Measurements from ENCODE around the gene DPYSL3.

DPYSL3 gene

DNA sequence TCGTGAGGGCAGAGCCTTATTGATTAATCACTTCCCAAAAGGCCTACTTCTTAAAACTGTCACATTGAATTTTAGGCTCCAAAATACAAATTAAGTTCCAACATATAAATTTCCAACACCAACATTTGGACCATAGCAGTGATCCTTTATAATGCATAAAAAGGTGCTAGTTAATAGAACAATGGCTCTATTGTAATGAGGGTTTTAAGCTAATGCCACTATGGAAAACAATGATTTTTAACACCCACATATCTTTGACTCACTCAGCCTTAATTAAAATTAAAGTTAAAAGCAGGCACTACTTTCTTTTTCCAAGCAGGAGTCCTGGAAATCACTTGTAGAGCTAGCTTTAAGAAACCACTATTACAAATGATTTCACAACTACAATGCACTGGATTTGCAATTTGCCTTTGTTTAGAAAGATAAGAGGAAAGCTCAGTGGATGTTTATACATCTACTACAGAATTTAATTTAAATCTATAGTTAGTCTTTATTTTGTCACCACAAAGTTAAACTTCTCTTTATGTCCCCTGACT, 41.8 kb downstream of the DPYSL3 start:
- DNase-seq, result no peak

DNA sequence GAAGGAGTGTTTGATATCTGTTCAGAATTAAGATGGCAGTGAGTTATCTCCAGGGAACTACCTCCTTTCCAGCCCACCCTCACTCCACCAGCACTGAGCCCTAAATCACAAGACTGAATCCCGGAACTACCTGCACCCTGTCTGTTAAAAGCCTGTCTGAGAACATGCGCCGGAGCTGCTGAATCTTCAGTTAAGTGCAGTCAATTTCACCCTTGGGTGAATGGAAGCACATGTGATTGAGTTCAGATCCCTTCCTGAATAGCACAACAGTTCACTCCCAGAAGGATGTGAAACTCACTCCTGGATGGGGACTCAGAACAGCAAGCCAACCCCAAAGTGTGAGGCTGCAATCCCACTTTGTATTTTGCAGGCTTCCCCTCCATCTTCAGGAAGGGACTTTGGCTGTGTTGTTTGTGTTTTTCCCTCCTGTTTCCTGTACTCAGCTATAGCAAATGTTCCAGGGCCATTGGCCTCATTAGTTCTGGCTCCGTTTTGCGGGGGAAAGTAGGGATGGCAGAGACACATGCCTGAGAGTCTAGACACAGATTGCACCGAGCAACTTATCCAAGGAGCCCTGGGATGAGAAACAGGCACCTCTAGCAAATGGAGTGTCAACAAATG, 43.4 kb downstream of the DPYSL3 start:
- DNase-seq, result no peak

DNA sequence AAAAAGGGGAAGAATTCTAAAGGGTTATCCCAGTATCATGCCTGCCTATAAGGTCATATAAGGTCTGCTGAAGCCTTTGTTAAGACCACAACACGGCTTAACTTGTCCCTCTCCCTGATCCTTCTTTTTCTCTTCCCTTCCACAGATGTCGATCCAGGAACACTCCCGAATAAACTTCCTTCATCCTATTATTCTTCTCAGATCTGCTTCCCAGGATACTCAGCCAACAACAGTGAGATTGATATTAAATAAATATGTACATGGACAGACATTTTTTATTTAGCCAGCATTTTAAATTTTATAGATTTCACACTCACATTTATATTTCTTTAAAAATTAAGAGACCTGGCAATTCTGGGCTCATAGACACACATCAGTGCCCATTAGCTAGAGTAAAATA, 44.1 kb downstream of the DPYSL3 start:
- no peak for DNase-seq

DNA sequence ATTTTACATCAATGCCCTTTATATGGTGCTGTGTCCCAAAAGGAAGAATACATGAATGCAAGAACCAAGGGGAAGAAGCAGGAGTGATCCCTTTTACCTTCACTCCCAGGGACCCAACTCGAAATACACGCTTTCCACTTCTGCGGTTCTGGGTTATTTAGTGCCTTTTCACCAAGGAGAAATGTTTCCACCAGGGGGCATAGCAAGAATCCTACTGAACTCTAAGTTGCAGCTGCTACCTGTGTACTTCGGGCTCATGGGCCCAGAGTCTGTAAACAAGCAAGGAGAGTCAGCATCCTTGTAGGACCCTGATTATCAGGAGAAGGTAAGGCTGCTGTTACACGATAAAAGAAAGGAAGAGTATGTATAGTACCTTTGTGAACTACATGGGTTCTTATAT, 45.7 kb downstream of the DPYSL3 start:
- DNase-seq, result no peak

DNA sequence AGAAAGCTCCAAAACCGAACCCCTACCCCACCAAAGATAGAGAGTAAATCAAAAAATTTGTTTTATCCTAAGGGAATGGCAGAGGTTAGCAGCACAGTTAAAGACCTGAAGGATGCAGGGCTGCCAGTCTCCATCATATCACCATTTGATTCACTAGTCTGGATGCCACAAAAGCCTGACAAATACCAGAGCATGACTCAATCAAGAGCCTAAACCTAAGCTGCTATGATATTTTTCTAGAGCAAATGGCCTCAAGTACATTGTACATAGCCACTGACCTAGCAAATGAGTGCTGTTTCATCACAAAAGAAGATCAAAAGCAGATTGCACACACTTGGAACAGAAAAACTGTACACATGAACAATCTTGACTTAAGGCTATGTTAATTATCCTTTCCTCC, 48.0 kb downstream of the DPYSL3 start:
- no peak for DNase-seq

DNA sequence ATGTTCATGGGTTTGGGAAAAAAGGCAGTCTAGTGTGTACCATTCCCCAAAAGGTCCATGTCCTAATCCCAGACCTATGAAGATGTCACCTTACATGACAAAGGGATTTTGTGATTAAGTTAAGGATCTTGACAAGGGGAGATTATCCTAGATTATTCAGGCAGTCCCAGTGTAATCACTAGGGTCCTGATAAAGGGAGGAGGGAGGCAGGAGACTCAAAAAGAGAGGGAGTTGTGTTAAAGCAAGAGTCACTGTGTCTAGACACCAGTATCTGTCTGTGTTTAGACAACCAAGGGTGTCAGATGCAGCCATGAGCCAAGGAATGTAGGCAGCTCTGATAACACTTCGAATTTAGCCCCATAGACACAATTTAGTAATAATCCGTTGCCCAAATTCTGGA, 49.5 kb downstream of the DPYSL3 start:
- DNase-seq, result no peak

DNA sequence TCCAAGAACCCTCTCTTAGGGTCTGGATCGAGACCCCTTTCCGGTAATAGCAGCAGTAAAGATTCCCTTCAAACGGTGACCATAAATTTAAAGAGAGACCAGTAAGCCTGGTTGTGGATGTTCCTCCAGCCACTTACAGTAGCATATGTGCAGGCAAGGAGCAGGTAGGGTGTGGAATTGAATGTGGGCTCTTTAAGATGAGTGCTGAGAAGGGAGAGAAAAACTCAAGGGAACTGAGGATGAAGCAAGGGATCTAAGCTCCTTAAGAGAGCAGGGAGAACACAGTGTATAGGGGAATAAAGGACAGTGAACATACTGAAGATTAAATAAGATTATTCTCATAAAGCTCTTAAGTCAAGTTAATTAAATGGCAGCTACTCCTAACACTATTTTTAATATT, 51.3 kb downstream of the DPYSL3 start:
- DNase-seq, result no peak

DNA sequence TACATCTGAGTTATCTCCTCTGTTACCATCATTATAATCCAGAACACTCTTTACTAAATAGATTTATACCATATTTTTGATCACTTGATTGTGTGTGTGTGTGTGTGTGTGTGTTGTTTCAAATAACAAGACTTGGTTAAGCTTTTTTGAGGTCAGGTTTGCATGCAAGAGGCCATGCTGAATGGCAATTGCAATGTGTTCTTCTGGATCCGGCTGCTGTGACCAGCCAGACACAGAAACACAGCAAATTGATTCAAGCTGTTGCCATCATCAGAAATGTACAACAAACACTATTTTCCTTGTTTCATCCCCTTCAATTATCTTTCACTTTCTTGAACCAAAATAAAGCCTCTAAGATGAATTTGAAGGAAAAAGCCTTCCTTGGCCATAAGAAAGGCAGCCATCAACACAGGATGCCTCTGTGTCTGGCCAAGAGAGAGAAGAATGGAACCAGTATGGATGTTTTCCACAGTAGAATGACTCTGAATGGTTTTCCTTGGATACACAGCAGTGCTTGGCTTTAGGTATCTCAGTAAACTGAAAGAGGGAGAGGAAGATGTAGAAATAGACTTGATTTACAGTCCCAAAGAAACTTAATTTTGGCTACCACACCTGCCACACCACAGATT, 53.9 kb downstream of the DPYSL3 start:
- no peak for DNase-seq

DNA sequence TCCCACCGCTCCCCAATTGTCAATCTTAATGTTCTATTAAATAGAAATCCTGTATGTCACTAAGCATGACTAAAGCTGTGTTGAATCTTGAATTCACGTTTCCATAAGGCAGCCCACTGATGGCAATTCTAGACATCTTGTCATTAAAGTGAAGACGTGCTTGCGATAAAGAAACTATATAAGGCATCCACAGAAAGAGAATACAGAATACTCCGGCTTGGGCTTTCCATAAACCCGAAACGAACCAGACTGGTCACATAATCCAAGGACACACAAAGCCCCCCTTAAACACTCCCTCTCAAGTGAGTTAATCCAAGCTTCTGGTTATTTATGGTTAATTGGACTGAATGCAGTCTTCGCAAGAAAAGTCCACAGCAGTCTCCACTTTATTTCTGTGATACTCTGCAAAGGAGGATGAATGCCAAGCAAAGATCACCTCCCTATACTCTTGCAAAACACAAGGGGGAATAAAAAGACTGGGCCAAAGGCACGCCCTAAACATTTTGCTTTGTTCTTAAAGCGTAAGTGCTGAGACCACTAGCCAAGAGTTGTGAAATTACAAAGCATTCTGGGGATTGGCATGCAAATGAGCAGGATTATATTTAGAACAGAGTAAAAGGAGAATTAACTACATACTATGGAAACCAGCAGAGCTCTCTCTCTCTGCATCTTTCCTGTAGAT, 54.7 kb downstream of the DPYSL3 start:
- no peak for DNase-seq

DNA sequence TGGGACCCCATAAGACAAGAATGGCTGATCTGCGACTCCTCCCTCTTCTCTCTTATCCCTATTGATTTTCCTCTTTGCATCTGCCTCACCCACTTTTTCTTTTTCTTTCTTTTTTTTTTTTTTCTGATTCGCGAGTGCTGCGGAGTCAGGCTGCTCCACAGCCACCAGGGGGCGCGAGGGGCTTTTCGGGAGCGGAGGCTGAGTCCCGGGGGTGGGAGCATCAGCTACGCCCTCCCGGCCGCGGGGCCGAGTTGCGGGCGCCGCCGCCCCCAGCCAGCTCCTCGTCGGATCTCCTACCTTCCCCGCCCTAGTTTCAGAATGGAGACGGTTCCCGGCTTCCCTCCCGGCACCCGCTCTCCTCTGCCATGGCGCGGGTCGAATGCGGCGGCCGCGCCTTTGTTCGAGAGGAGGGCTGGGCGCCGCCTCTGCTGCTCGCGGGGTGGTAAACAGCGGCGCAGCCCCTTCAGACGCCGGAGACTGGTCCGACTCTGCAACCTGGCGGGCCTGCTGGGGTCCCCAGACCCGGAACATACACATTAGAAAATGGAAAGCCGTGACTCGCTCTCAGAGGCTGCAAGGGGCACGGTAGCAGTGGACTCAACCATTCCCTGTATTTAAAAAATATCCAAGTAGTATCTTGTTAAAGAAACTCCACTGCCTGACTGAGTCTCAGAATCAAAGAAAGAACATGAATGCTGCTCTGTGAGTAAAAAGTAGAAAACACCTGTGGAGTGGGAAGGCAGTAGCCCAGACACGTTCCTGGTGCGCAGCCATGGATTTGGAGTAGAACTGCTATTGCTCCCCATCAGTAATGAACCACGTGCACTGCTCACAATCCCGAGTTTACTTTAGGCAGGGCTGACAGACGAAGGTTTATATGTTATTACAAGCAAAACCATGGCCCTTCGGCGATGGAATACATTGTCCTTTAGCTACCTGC, 55.7 kb downstream of the DPYSL3 start:
- DNase-seq, result peak; percentile 25

DNA sequence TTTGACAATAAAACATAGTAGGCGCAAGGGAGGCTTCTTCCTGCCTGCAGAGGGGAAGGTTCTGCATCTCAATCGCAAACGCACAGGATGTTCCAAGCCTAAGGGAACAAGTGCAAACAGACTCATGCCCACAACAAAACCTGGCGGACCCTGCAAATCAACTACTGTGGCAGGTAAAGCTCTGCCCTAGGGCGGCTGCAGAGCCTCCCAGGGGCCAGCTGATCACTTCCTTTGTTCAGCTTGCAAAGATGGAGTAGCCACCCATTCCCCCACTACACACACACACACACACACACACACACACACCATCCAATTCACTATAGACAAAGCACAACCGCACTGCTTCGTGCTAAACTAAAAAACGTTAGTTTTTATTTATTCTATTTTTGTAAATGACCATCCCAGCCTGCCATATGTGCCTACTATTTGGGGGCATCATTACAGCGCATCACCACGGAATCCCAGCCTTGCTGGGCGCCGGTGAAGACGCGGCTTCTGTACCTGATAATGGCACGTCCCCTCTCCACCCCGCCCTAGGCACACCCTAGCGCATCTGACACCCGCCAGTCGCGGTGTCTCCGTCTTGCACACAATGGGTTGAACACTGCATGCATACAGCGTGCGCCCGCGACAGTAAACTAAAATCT, 57.6 kb downstream of the DPYSL3 start:
- DNase-seq, result no peak

DNA sequence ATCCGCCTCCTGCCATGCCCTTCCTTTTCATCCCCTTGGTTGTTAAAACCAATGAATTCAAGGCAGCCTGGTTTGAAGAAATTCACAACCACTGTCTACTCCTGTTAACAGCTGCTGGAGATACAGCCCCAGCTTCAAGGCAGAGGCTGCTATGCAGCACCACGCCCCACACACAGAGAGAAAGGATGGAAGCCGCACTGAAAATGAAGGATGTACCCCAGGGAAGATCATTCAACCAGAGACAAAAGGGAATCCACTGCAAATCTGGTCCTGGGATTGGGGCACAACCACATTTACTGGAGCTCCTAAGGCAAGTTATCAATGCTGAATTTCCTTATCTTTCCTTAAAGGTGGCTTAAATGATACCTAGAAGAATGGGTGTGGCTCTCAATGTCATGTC, 58.7 kb downstream of the DPYSL3 start:
- no peak for DNase-seq

DNA sequence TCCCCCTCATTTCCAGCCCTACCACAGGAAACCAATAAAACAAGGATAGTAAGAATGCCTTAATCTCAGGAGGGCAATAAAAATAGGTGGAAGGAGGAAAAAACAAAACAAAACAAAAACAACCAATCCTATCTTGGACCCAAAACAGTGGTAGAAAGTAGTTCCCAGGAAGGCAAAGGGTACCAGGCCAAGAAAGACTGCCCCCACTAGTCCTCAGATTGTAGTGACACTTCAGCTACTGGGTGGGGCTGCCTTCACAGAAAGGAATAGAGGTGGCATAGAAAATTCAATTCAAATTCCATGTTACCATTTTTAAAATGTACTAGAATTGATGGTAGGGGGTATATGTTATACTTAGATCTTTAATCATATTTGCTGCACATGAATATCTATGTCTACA, 59.3 kb downstream of the DPYSL3 start:
- DNase-seq, result no peak

DNA sequence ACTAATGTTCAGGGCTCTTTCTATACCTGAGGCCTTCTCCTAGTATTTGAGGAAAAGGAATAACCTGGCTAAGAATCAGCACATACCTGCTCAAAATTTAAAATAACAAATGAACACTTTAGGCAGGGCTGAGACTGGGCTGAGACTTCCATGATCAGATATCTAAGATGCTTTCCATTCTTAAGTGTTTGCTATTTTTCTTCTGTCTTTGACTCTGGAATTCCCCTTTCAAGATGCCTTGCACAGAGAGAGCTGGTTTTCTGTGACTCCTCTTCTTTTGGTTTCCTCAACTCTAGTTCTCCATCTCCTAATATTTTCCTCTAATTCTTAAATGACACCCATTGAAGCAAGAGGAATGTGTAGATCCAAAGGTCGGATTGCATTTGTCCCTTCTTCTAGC, 61.1 kb downstream of the DPYSL3 start:
- DNase-seq, result no peak

DNA sequence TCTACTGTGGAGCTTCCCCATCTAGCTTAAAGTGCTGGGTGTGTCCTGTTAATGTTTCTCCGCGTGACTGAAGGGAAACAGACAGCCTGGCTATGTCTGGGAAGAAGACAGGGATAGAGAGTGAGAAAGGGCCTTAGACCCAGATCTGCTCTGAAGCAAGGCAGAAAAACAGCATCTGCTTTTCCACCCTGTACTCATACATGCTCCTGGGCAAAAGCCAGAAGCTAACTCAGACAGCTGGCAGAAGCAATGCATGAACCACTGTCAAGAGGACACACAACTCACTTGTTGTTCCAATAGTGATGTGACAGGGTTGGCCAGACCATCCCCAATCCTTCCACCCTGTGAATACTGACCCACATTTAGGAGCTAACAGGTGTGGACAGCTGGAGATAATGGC, 63.3 kb downstream of the DPYSL3 start:
- no peak for DNase-seq

DNA sequence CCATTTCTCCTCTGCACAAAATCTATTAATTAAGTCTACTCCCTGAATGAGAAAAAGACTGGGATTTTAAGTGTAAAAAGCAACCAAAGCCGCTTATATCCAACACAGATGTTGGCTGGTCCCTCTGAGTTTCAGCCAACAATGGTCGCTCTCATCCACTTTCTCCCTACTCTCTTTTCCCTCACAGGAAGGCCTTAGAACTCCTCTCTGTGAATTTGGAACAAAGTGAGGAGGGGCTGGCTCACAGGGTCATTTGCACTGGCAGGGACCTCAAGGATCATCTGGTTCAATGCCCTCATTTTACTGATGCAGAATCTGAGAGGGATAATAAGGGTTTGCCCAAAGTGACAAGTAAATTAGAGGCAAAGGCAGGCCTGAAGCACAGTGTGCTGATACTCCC, 64.0 kb downstream of the DPYSL3 start:
- no peak for DNase-seq

DNA sequence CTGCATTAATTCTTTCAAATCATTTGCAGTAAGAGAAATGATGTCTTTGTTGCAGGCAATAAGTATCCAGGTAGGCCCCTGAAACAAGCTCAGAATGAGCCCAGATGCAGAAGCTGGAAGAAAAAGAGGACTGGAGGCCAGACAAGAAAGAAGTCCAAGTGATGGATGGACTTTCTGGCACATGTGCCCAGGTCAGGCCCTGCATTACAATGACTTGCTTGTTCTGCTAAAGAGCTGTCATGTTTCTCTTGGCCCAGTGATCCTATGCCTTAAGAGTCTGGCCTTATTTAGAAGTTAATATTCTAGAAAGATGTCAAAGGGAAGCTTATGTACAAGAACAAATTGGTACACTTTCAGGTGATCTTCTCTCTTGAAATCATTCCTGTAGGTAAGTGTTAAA, 64.8 kb downstream of the DPYSL3 start:
- no peak for DNase-seq

DNA sequence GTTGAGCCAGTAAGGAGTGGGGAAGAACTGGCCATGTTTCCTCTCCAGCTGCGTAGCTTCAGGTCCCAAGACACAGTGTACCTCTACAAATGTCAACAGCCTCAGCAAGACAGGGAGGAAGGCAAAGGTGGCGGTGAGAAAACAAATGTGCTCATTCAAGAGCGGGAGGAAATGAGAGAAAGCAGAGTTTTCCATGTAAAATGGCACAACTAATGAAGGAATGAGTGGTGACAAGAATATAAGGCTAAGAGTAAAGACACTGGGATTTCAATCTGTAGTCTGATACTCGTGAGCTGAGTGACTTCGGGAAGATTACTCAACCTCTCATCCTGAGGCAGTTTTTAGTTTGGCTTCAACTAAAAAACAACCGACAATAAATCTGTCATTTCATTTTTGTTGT, 67.6 kb downstream of the DPYSL3 start:
- DNase-seq, result no peak

DNA sequence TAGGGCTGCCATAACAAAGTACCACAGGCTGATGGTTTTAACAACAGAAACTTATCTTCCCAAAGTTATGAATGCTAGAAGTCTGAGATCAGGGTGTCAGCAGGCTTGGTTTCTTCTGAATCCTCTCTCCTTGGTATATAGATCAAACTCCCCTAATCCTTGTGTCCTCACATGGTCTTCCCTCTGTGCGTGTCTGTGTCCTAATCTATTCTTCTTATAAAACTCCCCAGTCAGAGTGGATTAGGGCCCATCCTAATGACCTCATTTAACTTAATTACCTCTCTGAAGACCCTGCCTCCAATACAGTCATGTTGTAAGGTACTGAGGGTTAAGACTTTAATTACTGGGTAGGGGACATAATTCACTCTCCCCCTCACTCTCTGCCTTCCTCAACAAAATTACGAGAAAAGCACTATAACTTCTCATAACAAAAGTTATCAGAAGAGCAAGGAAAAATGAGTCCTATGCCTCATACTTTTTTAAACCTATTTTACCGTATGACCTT, 68.6 kb downstream of the DPYSL3 start:
- DNase-seq, result no peak

DNA sequence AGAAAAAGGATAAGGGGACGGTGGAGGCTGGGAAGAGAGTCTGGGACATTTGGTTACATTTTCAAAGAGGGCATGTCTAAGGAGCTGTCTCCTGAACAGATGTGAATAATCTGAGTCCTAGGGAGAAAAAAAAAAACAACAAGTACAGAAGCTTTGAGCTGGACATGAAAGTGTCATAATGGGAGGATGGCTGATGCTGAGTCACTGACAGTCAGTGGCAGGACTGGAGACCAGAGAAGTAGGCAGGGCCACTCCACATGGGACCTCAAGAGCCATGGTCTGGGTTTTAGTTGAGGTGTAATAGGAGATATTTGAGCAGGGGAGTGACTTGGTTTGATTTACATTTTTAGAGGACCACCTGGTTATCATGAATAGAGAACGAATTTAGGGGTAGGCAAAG, 70.6 kb downstream of the DPYSL3 start:
- no peak for DNase-seq

DNA sequence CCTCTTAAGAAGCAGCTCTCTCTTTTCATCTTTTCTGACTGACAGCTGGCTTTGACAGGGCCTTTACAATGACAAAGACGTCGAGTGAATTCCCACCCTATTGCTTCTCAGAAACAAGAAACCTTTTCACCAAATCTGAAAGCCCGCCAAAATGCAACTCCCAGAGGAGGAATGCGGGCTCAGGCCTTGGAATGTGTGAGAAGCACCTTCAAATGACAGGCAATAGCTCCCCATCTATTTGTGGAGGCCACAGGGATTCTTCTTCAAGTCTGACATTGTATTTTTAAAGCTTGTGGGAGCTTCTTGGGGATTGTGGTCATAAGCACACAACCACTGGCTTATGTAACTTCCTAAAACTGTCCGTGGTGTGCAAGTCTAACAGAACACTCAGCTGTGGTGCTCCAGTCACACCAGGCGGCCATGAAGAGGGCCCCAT, 72.7 kb downstream of the DPYSL3 start:
- DNase-seq, result no peak

DNA sequence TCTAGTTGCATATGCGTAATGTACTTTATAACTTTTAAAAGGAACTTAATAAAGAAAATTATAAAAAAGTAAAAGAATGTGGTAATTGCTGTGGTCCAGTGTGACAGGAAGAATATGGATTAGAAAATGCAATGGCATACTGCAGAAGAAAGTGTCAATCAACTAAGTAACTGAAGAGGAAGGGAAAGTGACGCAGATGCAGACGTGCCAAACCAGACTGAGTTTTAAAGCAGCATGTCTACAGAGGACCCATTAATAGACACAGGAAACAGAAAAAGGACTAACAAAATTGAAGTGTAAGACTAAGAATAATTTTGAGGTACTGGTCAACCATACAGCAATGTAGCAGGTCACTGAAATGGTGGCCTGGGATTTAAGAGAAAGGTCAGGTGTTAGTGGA, 73.3 kb downstream of the DPYSL3 start:
- DNase-seq, result no peak

All from effector CD8-positive, alpha-beta T cell (primary cell).